AG04450 (cell line): ENCODE measurements around the gene SLC35D2. TPM values are rescaled to one million over a fixed set of nuclear protein-coding genes. Genes with fewer than 3 reads are reported as not detected.
"Not testable (repeated sequence)": the region's sequence is repeated elsewhere in the genome, so short reads cannot be mapped to it uniquely, and the experiment has no call there.

Experiments used
- CTCF ChIA-PET: fragments of 300-600, 350-600 bp; formaldehyde crosslinking; extraction: SDS; loops from one replicate; lab custom pipeline; 2022; ENCODE audit warnings: antibody characterized with exemption, inconsistent platforms; lab: Charles Lee
- POLR2A ChIA-PET: fragments of 350-600 bp; formaldehyde crosslinking; extraction: SDS; loops from one replicate; lab custom pipeline; 2021; ENCODE audit warnings: antibody characterized with exemption, inconsistent platforms; lab: Yijun Ruan, JAX
- DNase-seq: peaks from one replicate; pipeline ENCODE4 v3.0.0-alpha.2; 2011; ENCODE audit warnings: low read depth, low spot score
- H3K27ac ChIP-seq: one replicate; pipeline ENCODE4 v1.5.1; 2012; ENCODE audit warnings: low read depth, low read length, control low read depth
- H3K27me3 ChIP-seq: one replicate; pipeline ENCODE4 v1.6.0; 2012; ENCODE audit warnings: low read length; ENCODE audit not compliant: control insufficient read depth, insufficient read depth
- H3K4me3 ChIP-seq: 2 replicates; pipeline ENCODE4 v1.5.1; 2011; ENCODE audit warnings: mild to moderate bottlenecking, low read depth, low read length, control low read depth
- H3K9me3 ChIP-seq: 2 replicates; pipeline ENCODE4 v1.5.1; 2012; ENCODE audit warnings: low read length; ENCODE audit not compliant: control insufficient read depth, insufficient read depth
- polyA plus RNA-seq: library from polyadenylated mRNA; depleted of rRNA; stranded (reverse); fragments of >200 nt; gene quantifications from 2 replicates; pipeline ENCODE4 v1.2.3, GENCODE V29; 2011
- TF ChIP-seq, protein P1 (sequence below): IDR thresholded peaks from 2 replicates; pipeline ENCODE4 v1.5.1; 2011; ENCODE audit warnings: low read depth, low read length, control low read depth, inconsistent platforms

Gene SLC35D2
- polyA plus RNA-seq, 1 experiment = 24.1 TPM

DNA sequence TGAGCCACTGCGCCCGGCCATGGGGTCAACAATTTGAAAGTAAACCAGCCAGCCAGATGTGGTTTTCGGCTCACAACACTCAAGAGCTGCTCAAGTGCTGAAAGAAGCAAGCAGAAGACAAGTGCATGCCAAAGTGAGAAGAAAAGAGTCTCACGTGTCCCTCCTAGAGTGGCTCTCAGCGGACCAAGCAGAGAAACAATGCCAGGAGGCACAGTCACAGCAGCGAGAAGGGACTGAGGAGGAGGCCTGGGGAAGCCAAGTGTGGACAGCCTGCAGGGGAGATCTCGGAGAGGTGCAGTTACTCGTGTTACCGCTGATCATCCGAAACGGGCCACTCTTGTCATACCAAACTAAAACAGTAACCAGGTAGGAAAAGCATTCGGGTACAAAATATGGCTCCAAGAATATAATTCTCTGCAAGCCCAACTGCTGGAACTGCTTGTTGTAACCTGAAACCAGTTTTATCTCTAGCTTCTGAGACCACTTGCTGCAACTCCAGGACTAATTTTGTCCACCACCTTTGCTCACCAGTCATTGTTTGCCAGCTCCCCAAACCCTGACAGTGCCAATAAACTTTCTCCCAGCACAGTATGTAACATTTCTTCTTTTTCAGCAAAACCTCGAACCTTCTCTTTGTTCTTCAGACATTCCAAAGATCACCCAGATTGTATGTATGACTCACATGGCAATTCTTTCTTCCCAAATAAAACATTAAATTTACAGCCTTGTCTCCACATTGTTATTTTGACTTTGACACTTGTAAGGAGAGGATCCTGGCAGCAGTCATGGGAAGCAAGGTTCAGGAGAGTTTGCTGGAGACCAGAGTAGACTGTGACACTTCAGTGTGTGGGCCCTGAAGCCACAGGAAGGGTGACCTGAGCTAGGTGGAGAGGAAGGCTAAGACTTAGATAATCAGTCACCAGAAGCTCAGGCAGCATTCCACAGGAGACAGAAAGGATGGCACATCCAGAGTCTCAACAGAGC is 6.3 kb downstream of the SLC35D2 start:
- H3K27me3 ChIP-seq = no peaks in the 10 kb centered on the region
- H3K9me3 ChIP-seq = no peaks in the 10 kb centered on the region
- ChIA-PET POLR2A (no interaction called here), CTCF (no interaction called here)
- TF ChIP-seq, protein P1, sequence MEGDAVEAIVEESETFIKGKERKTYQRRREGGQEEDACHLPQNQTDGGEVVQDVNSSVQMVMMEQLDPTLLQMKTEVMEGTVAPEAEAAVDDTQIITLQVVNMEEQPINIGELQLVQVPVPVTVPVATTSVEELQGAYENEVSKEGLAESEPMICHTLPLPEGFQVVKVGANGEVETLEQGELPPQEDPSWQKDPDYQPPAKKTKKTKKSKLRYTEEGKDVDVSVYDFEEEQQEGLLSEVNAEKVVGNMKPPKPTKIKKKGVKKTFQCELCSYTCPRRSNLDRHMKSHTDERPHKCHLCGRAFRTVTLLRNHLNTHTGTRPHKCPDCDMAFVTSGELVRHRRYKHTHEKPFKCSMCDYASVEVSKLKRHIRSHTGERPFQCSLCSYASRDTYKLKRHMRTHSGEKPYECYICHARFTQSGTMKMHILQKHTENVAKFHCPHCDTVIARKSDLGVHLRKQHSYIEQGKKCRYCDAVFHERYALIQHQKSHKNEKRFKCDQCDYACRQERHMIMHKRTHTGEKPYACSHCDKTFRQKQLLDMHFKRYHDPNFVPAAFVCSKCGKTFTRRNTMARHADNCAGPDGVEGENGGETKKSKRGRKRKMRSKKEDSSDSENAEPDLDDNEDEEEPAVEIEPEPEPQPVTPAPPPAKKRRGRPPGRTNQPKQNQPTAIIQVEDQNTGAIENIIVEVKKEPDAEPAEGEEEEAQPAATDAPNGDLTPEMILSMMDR = no peak
- no peak for DNase-seq
- no peak overlapping the region for H3K4me3 ChIP-seq
- H3K27ac ChIP-seq = no peak overlapping the region

DNA sequence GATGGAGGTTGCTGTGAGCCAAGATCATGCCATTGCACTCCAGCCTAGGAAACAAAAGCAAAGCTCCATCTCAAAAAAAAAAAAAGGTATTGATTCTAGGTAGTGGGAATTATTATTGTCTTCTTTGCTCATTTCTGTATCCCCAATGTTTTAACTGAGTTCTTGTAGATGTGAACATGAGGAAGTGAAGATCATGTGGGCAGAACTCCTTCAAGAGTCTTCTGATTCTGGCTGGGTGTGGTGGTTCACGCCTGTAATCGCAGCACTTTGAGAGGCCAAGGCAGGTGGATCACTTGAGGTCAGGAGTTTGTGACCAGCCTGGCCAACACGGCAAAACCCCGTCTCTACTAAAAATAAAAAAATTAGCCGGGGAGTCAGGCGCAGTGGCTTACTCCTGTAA is 8.0 kb downstream of the SLC35D2 start:
- H3K9me3 ChIP-seq, H3K4me3 ChIP-seq, H3K27ac ChIP-seq, DNase-seq, H3K27me3 ChIP-seq, POLR2A ChIA-PET: not testable (repeated sequence)
- CTCF ChIA-PET = interaction anchor here (0.6 kb wide), 1 partner anchor 8 kb away, joined by 4 read pairs; no protein-coding TSS in a partner anchor

DNA sequence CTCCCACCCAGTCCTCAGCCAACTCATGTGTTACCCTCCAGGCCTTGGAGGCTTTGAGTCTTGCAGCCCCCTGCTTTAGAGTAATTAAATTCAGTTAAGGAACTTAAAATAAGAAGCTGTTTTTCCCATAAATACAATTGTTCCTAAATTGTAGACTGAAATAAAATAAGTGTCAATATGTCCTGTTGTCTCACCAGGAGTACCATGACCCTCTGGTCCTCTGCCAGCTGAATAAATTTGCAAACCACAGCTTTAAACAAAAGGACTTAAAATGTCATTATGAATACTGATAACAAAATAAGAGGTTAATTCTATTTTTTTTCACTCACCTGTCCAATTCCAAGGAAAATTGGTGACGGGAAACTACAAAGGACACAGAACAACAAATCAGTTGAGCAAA is 15.6 kb downstream of the SLC35D2 start:
- H3K27ac ChIP-seq = no peak overlapping the region
- no peak overlapping the region for H3K4me3 ChIP-seq
- no peak for DNase-seq
- TF ChIP-seq, protein P1 = no peak
- no peaks in the 10 kb centered on the region for H3K27me3 ChIP-seq
- POLR2A ChIA-PET = no interaction called here
- CTCF ChIA-PET = interaction anchor here (0.6 to 1.5 kb wide), 6 partner anchors 12 to 299 kb away, joined by 3 to 7 read pairs (median 3); no protein-coding TSS in a partner anchor
- no peaks in the 10 kb centered on the region for H3K9me3 ChIP-seq

DNA sequence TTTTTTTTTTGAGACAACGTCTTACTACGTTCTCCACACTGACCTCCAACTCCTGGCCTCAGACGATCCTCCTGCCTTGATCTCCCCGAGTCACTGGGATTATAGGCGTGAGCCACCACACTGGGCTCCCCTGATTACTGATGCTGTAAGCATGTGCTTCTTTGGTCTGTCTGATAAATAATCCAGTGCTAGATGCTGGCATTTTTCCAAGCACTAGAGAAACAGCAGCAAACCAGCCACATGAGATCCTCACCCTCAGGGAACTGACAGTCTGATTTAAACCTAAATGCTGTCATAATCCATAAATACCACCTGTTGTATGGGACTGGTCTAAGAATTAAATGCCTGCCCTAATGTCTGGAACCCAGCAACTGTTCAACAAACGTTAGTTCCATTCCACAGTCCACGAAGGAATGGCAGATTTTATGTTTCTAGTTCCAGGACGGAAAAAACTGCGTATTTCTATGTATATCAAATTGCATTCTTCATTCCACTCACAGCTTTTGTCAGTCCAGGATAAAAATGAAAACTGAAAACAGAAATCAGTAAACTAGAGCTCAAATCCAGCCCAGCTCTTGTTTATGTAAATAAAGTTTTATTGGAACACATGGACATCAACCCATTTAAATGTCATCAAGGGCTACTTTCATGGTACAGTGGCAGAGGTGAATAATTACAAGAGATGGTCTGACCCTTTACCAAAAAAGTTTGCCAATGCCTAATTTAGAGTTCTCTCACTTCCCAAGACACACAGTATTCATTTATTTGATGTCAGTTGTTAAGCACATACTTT is 20.1 kb downstream of the SLC35D2 start:
- Histone ChIP-seq H3K27ac (no peak overlapping the region), H3K4me3 (no peak overlapping the region), H3K27me3 (no peaks in the 10 kb centered on the region), H3K9me3 (no peaks in the 10 kb centered on the region)
- TF ChIP-seq, protein P1 = no peak
- POLR2A ChIA-PET = no interaction called here
- CTCF ChIA-PET = interaction anchor here (0.6 kb wide), 1 partner anchor 45 kb away, joined by 5 read pairs; no protein-coding TSS in a partner anchor
- DNase-seq = no peak

DNA sequence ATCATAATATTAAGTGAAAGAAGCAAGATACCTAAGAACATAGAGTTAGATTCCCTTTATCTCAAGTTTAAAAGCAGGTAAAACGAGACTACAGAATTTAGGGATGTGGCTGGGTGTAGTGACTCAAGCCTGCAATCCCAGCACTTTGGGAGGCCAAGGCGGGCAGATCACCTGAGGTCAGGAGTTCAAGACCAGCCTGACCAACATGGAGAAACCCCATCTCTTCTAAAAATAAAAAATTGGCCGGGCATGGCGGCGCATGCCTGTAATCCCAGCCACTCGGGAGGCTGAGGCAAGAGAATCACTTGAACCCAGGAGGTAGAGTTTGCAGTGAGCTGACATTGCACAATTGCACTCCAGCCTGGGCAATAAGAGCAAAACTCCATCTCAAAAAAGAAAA is 21.4 kb downstream of the SLC35D2 start:
- not testable (repeated sequence) for H3K9me3 ChIP-seq, H3K27ac ChIP-seq, DNase-seq, H3K27me3 ChIP-seq, H3K4me3 ChIP-seq
- CTCF ChIA-PET = interaction anchor here (0.6 kb wide), 1 partner anchor 1290 kb away, joined by 3 read pairs; no protein-coding TSS in a partner anchor
- POLR2A ChIA-PET = interaction anchor here (0.6 kb wide), 1 partner anchor 18 kb away, joined by 11 read pairs; no protein-coding TSS in a partner anchor
